Skeletal muscle satellite cell (primary cell): Measurements from ENCODE around the gene SPSB3.

Experiments used
- H3K27me3 ChIP-seq: 2 replicates; pipeline ENCODE4 v1.7.0; 2013; ENCODE audit warnings: low read length; ENCODE audit not compliant: control insufficient read depth, insufficient read depth
- H3K36me3 ChIP-seq: 2 replicates; pipeline ENCODE4 v1.7.0; 2013; ENCODE audit warnings: mild to moderate bottlenecking, control low read depth, low read length; ENCODE audit not compliant: insufficient read depth
- H3K4me1 ChIP-seq: 2 replicates; pipeline ENCODE4 v1.7.0; 2013; ENCODE audit warnings: low read length; ENCODE audit not compliant: control insufficient read depth, insufficient read depth
- H3K4me2 ChIP-seq: 2 replicates; pipeline ENCODE4 v1.7.0; 2013; ENCODE audit warnings: mild to moderate bottlenecking, low read length
- H3K4me3 ChIP-seq: 2 replicates; pipeline ENCODE4 v1.7.0; 2013; ENCODE audit warnings: low read length
- H3K9ac ChIP-seq: 2 replicates; pipeline ENCODE4 v1.7.0; 2013; ENCODE audit warnings: mild to moderate bottlenecking, low read depth, low read length, moderate library complexity
- H3K9me3 ChIP-seq: replicated peaks from 2 replicates; pipeline ENCODE4 v1.7.0; 2013; ENCODE audit warnings: mild to moderate bottlenecking, control low read depth, low read length

The SPSB3 gene

GRCh38 chr16:1749152-1750117 is 32.9 kb downstream of the SPSB3 start:
- Histone ChIP-seq H3K4me1 (peaks cover 36% of the 10 kb centered on the region), H3K9ac (no peak overlapping the region), H3K27me3 (no peaks in the 10 kb centered on the region), H3K9me3 (no peaks in the 10 kb centered on the region), H3K36me3 (peaks cover 58% of the 10 kb centered on the region), H3K4me2 (no peak overlapping the region), H3K4me3 (no peak overlapping the region)

DNA sequence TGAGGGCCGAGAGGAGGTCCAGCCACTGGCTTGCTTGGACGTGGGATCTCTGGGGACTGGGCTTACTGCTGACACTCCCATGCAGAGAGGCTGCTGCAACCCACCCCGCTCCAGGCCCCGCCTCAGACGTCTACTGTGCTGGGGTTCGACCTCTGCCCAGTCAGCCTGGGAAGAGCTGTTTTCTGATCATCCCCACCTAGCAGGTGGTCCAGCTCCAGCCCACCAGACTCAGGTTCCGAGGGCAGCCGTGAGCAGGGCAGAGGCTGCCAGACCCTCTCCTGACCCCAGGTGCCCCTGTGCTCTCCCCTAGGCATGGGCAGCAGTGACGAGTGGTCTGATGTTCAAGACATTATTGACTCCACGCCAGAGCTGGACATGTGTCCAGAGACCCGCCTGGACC is 34.4 kb downstream of the SPSB3 start:
- Histone ChIP-seq H3K9ac (no peak overlapping the region), H3K4me1 (peaks cover 38% of the 10 kb centered on the region), H3K4me3 (no peak overlapping the region), H3K36me3 (peaks cover 69% of the 10 kb centered on the region), H3K27me3 (no peaks in the 10 kb centered on the region), H3K4me2 (no peak overlapping the region), H3K9me3 (no peaks in the 10 kb centered on the region)

DNA sequence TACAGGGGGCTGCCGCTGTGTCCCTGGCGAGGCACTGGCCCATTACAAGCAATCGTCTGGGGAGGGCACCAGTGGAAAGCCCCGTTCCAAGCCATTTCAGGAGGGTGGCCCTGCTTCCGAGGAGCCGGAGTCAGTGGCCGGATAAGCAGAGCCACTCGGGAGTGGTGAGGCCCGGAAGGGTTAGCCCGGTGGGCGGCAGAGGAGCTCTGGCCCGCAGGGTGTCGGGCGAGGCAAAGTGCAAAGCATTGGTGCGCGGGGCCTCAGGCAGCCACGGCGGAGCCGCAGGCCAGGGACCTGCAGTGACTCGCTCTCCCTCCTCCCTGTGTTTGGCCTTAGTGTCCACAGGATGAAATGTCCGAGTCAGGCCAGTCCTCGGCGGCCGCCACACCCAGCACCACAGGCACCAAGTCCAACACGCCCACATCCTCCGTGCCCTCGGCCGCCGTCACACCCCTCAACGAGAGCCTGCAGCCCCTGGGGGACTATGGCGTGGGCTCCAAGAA is 35.6 kb downstream of the SPSB3 start:
- H3K9ac ChIP-seq, result peak overlapping the region; percentile 61
- H3K4me1 ChIP-seq, result peaks cover 38% of the 10 kb centered on the region
- H3K4me3 ChIP-seq, result peak overlapping the region; percentile 7
- peaks cover 64% of the 10 kb centered on the region for H3K36me3 ChIP-seq
- peak overlapping the region; percentile 64 for H3K4me2 ChIP-seq
- no peaks in the 10 kb centered on the region for H3K9me3 ChIP-seq
- no peaks in the 10 kb centered on the region for H3K27me3 ChIP-seq

DNA sequence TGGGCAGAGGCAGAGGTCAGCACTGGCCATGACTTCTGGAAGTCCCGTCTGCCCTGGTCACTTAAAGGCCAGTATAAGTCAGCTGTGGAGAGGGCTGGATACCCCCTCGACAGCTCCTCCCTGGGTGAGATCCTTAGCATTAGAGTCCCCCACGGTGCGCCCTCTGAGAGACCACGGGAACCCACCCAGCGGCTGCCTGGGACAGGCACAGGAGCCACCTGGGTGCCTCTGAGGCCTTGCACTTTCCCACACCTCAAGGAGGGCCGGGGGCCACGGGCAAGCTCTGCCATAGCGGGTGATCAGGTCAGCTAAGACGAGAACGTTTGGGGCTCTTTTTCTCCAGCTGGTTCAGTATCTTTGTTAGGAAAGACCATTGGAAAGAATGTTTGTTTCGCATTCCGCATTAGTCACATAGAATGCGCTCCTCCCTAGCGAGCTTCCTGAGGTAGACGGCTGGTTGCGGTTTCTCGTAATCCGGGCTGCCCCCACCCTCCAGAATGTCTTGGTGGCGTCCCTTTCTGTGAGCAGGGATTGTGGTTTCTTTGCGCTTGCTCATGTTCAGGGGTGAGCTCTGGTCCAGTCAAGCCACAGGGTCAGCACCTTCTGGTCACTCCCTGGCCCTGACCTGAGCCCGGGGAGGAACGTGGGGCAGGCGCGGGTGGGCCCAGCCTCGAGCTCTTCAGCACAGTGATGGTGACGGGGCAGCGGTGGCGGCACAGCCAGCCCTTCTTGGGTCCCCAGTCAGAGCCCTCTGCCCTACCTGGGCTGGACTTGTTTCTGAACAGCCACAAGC is 36.3 kb downstream of the SPSB3 start:
- peak overlapping the region; percentile 89 for H3K4me2 ChIP-seq
- H3K36me3 ChIP-seq, result peaks cover 60% of the 10 kb centered on the region
- peaks cover 38% of the 10 kb centered on the region for H3K4me1 ChIP-seq
- H3K9ac ChIP-seq, result peak overlapping the region; percentile 86
- H3K9me3 ChIP-seq, result no peaks in the 10 kb centered on the region
- no peaks in the 10 kb centered on the region for H3K27me3 ChIP-seq
- peak overlapping the region; percentile 57 for H3K4me3 ChIP-seq

DNA sequence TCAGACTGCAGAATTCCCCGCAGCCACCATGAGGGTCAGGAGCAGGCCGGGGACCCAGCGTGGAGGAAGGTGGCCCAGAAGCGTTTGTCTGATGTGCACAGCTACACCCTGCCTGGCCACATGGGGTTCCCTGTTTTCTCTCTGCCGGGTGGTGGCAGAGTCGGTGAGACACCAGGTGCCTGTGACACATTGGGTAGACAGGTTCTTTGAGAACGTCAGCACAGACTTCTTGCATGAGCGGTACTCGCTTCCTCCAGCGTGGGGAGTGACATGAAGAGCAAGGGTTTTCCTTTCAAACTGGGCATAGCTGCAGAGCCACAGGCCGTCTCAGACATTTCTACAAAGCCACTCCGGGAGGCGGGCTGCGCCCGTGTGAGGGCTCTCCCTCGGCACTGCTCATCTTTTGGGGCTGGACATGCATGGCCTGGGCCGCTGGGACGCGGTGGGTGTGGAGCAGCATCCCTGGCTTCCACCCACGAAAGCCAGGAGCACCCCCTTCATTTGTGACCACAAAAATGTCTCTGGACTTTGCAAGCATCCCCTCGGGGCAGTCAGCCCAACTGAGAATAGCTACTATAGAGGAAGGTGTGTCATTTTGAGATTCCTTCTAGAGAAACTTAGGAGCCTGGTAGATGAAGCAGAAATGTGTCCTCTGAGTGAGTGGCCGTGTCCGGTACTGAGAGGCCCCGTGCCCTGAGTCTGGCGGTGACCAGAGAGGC is 37.0 kb downstream of the SPSB3 start:
- peak overlapping the region; percentile 86 for H3K9ac ChIP-seq
- H3K4me2 ChIP-seq, result peak overlapping the region; percentile 89
- H3K4me3 ChIP-seq, result peak overlapping the region; percentile 57
- peaks cover 62% of the 10 kb centered on the region for H3K36me3 ChIP-seq
- no peaks in the 10 kb centered on the region for H3K27me3 ChIP-seq
- no peaks in the 10 kb centered on the region for H3K9me3 ChIP-seq
- H3K4me1 ChIP-seq, result peaks cover 38% of the 10 kb centered on the region

- H3K27me3 ChIP-seq, result no peaks in the 10 kb centered on the region
- no peak overlapping the region for H3K9ac ChIP-seq
- H3K9me3 ChIP-seq, result no peaks in the 10 kb centered on the region
- H3K36me3 ChIP-seq, result peaks cover 65% of the 10 kb centered on the region
- H3K4me2 ChIP-seq, result no peak overlapping the region
- H3K4me1 ChIP-seq, result peaks cover 31% of the 10 kb centered on the region
- no peak overlapping the region for H3K4me3 ChIP-seq
These were observed 38.0 kb downstream of the SPSB3 start for GRCh38 chr16:1744338-1744840.

- H3K4me1 ChIP-seq, result peaks cover 29% of the 10 kb centered on the region
- no peak overlapping the region for H3K9ac ChIP-seq
- H3K4me2 ChIP-seq, result no peak overlapping the region
- peaks cover 58% of the 10 kb centered on the region for H3K36me3 ChIP-seq
- H3K4me3 ChIP-seq, result no peak overlapping the region
- no peaks in the 10 kb centered on the region for H3K27me3 ChIP-seq
- no peaks in the 10 kb centered on the region for H3K9me3 ChIP-seq
These were observed 38.7 kb downstream of the SPSB3 start for GRCh38 chr16:1743376-1744337.

DNA sequence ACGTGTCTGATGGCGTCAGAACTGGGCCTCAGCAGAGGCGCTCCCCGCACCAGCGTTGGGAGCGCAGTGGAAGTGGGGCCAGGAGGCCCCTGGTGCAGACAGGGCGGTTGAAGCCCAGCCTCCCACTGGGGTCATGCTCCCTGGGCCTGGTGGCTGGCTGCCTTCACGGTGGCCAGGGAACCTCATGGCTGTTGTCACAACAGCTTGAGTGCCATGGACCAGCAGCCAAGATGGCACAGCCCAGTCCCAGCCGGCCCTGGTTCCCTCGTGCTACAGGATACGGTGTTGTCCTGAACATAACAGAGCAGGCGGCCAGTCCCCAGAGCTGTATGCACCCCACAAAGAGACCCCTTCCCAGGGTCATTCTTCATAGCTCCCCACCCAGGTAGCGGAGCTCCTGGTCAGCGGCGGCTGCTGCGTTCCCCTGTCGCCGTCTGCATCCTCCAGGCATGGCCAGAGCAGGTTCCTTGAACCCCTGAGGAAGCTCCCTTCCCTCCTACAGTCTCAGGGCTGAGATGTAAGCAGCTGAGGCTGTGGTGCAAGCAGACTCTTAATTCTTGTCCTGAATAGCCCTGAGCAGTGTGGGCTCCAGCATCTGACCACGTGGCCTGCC is 40.7 kb downstream of the SPSB3 start:
- H3K27me3 ChIP-seq, result no peaks in the 10 kb centered on the region
- H3K9ac ChIP-seq, result no peak overlapping the region
- H3K4me1 ChIP-seq, result peaks cover 22% of the 10 kb centered on the region
- H3K36me3 ChIP-seq, result peaks cover 38% of the 10 kb centered on the region
- H3K4me3 ChIP-seq, result no peak overlapping the region
- no peak overlapping the region for H3K4me2 ChIP-seq
- H3K9me3 ChIP-seq, result no peaks in the 10 kb centered on the region

DNA sequence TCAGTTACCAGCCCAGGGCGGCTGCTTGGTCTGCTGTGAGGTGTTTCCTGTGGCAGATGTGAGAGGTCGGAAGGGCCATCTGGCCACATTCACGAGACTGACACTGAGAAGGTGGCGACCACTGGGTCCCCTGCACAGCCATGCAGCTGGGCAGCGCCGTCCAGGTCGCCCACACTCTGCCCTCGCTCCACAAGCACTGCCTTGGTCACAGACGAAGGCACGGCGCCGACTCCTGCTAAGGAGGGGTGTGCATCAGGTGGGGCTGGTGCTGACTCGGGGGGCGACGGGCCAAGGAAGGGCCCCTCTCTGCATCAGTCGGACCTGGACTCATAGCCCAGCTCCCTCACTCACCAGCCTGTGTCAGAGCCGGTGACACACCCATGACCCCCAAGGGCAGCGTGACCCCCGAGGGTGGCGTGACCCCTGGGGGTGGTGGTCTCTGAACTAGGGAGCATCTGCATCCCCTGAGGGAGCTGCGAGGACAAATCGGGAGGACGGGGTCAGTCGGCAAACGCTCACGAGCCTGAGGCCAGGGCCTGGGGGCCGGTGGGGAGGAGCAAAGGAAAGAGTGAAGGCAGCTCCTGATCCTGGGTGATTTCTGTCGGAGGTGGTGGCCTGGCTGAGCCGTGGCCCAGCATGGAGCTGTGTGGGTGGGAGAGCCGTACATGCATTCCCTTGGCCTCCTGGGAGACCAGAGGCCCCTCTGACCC is 41.4 kb downstream of the SPSB3 start:
- no peak overlapping the region for H3K9ac ChIP-seq
- no peaks in the 10 kb centered on the region for H3K9me3 ChIP-seq
- H3K4me1 ChIP-seq, result peaks cover 16% of the 10 kb centered on the region
- no peak overlapping the region for H3K4me2 ChIP-seq
- H3K36me3 ChIP-seq, result peaks cover 38% of the 10 kb centered on the region
- H3K27me3 ChIP-seq, result no peaks in the 10 kb centered on the region
- no peak overlapping the region for H3K4me3 ChIP-seq
